Naive B cell (primary cell): ENCODE results near the gene B3GLCT. TPM values are rescaled to one million over a fixed set of nuclear protein-coding genes. Genes with fewer than 3 reads are reported as not detected.
A peak's percentile ranks its signal among the peaks of the same experiment; 100 is the strongest.
"Not testable (repeated sequence)": the region's sequence is repeated elsewhere in the genome, so short reads cannot be mapped to it uniquely, and the experiment has no call there.

Experiments
- ATAC-seq, 2 donors: fragments of 150-1000 bp; cut with Tn5 transposase; 2 replicates each; pipeline ENCODE4 v1.10.0; 2021; ENCODE audit warnings: low read depth in 2 of 2, mild to moderate bottlenecking in 2 of 2, moderate library complexity in 2 of 2
- DNase-seq: peaks from one replicate; pipeline ENCODE4 v3.0.0; 2022
- H3K27ac Mint-ChIP-seq, 6 donors: one replicate each; pipeline ENCODE4 v1.8.0; 2020 to 2022; ENCODE audit warnings: mild to moderate bottlenecking in 6 of 6, mixed read lengths in 6 of 6, moderate library complexity in 5 of 6, inconsistent platforms in 2 of 6
- H3K27me3 Mint-ChIP-seq, 3 donors: one replicate each; pipeline ENCODE4 v1.8.0; 2021 to 2022; ENCODE audit warnings: mixed read lengths in 3 of 3, mild to moderate bottlenecking in 1 of 3
- H3K36me3 Mint-ChIP-seq, 2 donors: one replicate each; pipeline ENCODE4 v1.8.0; 2020 to 2022; ENCODE audit warnings: mixed read lengths in 2 of 2, inconsistent platforms in 1 of 2, mild to moderate bottlenecking in 1 of 2
- H3K4me1 Mint-ChIP-seq, 3 donors: one replicate each; pipeline ENCODE4 v1.8.0; 2020 to 2022; ENCODE audit warnings: mixed read lengths in 3 of 3, inconsistent platforms in 1 of 3, mild to moderate bottlenecking in 1 of 3, moderate library complexity in 1 of 3
- H3K4me3 Mint-ChIP-seq, 8 donors: one replicate each; pipeline ENCODE4 v1.8.0; 2020 to 2022; ENCODE audit warnings: mild to moderate bottlenecking in 8 of 8, mixed read lengths in 8 of 8, moderate library complexity in 8 of 8, inconsistent platforms in 2 of 8
- H3K9me3 Mint-ChIP-seq, 7 donors: one replicate each; pipeline ENCODE4 v1.8.0; 2020 to 2022; ENCODE audit warnings: mixed read lengths in 7 of 7, mild to moderate bottlenecking in 5 of 7, inconsistent platforms in 2 of 7, moderate library complexity in 1 of 7
- polyA plus RNA-seq, 6 donors: library from polyadenylated mRNA; unstranded; fragments of 300-500 nt; fragmentation: Illumina TruSeq; gene quantifications; one replicate each; pipeline ENCODE4 v1.2.3, GENCODE V29; 2021; ENCODE audit warnings: low read depth in 6 of 6

Gene B3GLCT
- polyA plus RNA-seq, 6 donors from 2014 or later = 3.2 to 9.1 (median 6.0) TPM

DNA sequence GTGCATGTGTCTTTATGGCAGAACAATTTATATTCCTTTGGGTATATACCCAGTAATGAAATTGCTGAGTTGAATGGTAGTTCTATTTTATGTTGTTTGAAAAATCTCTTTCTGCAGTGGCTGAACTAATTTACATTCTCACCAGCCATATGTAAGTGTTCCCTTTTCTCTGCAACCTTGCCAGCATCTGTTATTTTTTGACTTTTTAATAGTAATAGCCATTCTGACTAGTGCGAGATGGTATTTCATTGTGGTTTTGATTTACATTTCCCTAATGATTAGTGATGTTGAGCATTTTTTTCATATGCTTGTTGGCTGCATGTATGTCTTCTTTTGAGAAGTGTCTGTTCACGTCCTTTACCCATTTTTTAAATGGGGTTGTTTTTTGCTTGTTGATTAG, 17.1 kb downstream of the B3GLCT start:
- not testable (repeated sequence) for H3K27ac Mint-ChIP-seq, H3K9me3 Mint-ChIP-seq, H3K27me3 Mint-ChIP-seq, DNase-seq, ATAC-seq, H3K4me3 Mint-ChIP-seq
- peaks cover 0 to 14% of the 10 kb centered on the region in 2 donors for H3K36me3 Mint-ChIP-seq
- H3K4me1 Mint-ChIP-seq = peaks cover 0 to 11% (median 8%) of the 10 kb centered on the region in 3 donors

GRCh38 chr13:31219909-31220598, 20.3 kb downstream of the B3GLCT start:
- peaks cover 0 to 5% (median 0%) of the 10 kb centered on the region in 7 donors for H3K9me3 Mint-ChIP-seq
- H3K4me1 Mint-ChIP-seq = peaks cover 5 to 15% (median 5%) of the 10 kb centered on the region in 3 donors
- no peak overlapping the region for H3K27ac Mint-ChIP-seq
- H3K36me3 Mint-ChIP-seq = peaks cover 0 to 14% of the 10 kb centered on the region in 2 donors
- no peaks in the 10 kb centered on the region for H3K27me3 Mint-ChIP-seq
- ATAC-seq (no peak), DNase-seq (no peak)
- H3K4me3 Mint-ChIP-seq = no peak overlapping the region

GRCh38 chr13:31221057-31221456, 21.3 kb downstream of the B3GLCT start:
- H3K9me3 Mint-ChIP-seq = peaks cover 0 to 5% (median 0%) of the 10 kb centered on the region in 7 donors
- ATAC-seq (no peak), DNase-seq (no peak)
- H3K27ac Mint-ChIP-seq = no peak overlapping the region
- H3K27me3 Mint-ChIP-seq = no peaks in the 10 kb centered on the region
- H3K36me3 Mint-ChIP-seq = peaks cover 5 to 12% of the 10 kb centered on the region in 2 donors
- H3K4me3 Mint-ChIP-seq = no peak overlapping the region
- peaks cover 5 to 22% (median 5%) of the 10 kb centered on the region in 3 donors for H3K4me1 Mint-ChIP-seq

GRCh38 chr13:31223215-31223614, 23.4 kb downstream of the B3GLCT start:
- Mint-ChIP-seq H3K36me3 (peaks cover 5 to 6% of the 10 kb centered on the region in 2 donors), H3K9me3 (no peaks in the 10 kb centered on the region), H3K27ac (no peak overlapping the region), H3K4me1 (peaks cover 5 to 22% (median 5%) of the 10 kb centered on the region in 3 donors), H3K4me3 (no peak overlapping the region), H3K27me3 (no peaks in the 10 kb centered on the region)
- ATAC-seq = no peak
- no peak for DNase-seq

GRCh38 chr13:31223640-31224039, 23.9 kb downstream of the B3GLCT start:
- no peaks in the 10 kb centered on the region for H3K9me3 Mint-ChIP-seq
- H3K4me3 Mint-ChIP-seq = no peak overlapping the region
- ATAC-seq = no peak

GRCh38 chr13:31224174-31224669, 24.4 kb downstream of the B3GLCT start:
- Mint-ChIP-seq H3K27ac (no peak overlapping the region), H3K36me3 (peaks cover 5 to 6% of the 10 kb centered on the region in 2 donors), H3K4me1 (peaks cover 5 to 22% (median 5%) of the 10 kb centered on the region in 3 donors), H3K9me3 (no peaks in the 10 kb centered on the region), H3K4me3 (no peak overlapping the region), H3K27me3 (no peaks in the 10 kb centered on the region)
- ATAC-seq (no peak), DNase-seq (no peak)

More at GRCh38 chr13:31223640-31224039, 23.9 kb downstream of the B3GLCT start:
- no peak for DNase-seq
- Mint-ChIP-seq H3K36me3 (peaks cover 5 to 6% of the 10 kb centered on the region in 2 donors), H3K27me3 (no peaks in the 10 kb centered on the region), H3K4me1 (peaks cover 5 to 22% (median 5%) of the 10 kb centered on the region in 3 donors), H3K27ac (no peak overlapping the region)

DNA sequence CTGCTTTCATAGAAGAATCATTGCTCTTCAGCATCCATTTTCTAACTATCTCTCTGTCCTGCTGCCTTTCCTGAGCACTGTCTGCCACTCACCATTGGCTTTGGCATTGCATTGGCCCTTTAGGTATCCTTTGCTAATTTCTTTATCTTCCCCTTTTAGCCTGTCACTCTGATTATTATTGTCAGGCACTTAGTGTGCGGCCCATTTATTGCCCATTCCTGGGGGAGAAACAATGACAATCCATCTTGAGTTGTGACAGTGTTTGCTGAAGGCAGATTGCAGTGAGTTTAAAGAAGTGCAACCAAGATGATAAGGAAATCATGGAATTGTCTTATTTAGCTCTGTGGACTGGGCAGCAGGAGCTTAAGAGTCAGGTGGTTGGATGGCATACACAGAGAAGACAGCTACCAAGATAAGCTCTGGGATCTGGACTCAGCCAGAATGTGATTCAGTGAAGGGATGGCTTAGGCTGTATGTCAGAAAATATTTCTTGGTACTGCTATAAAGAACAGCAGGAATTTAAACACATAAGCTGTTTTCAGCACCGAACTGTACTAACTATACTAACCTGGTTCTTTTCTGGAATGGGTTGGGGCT, 25.3 kb downstream of the B3GLCT start:
- DNase-seq (no peak), ATAC-seq (no peak)
- H3K27me3 Mint-ChIP-seq = no peaks in the 10 kb centered on the region
- peaks cover 5 to 6% of the 10 kb centered on the region in 2 donors for H3K36me3 Mint-ChIP-seq
- H3K27ac Mint-ChIP-seq = no peak overlapping the region
- H3K4me1 Mint-ChIP-seq = peaks cover 5 to 22% (median 5%) of the 10 kb centered on the region in 3 donors
- H3K4me3 Mint-ChIP-seq = no peak overlapping the region
- H3K9me3 Mint-ChIP-seq = no peaks in the 10 kb centered on the region

GRCh38 chr13:31225998-31226675, 26.4 kb downstream of the B3GLCT start:
- peaks cover 5 to 6% of the 10 kb centered on the region in 2 donors for H3K36me3 Mint-ChIP-seq
- ATAC-seq (no peak), DNase-seq (no peak)
- no peak overlapping the region for H3K4me3 Mint-ChIP-seq
- H3K27me3 Mint-ChIP-seq = no peaks in the 10 kb centered on the region
- no peak overlapping the region for H3K27ac Mint-ChIP-seq
- H3K4me1 Mint-ChIP-seq = peaks cover 5 to 22% (median 5%) of the 10 kb centered on the region in 3 donors
- H3K9me3 Mint-ChIP-seq = no peaks in the 10 kb centered on the region

DNA sequence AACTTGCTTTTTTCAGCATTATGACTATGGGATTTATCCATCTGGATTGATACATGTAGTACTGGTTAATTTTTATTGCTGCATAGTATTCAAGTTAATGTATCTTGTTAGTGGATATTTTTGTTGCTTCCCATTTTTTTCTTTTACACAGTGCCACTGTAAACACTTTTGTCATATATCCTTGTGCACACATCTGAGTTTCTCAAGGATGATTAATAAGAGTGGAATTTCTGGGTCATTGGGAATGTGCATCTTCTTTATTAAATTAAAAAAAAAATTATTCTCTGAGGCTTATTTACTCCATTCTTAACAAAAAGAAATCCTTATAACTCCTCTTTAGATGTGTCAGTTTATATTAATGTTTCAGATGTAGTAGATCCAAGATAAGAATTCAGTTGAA, 27.3 kb downstream of the B3GLCT start:
- no peak overlapping the region for H3K4me3 Mint-ChIP-seq
- H3K27me3 Mint-ChIP-seq = no peaks in the 10 kb centered on the region
- H3K4me1 Mint-ChIP-seq = peaks cover 5 to 22% (median 5%) of the 10 kb centered on the region in 3 donors
- ATAC-seq (no peak), DNase-seq (no peak)
- H3K27ac Mint-ChIP-seq = no peak overlapping the region
- H3K36me3 Mint-ChIP-seq = peaks cover 0 to 6% of the 10 kb centered on the region in 2 donors
- no peaks in the 10 kb centered on the region for H3K9me3 Mint-ChIP-seq

- Mint-ChIP-seq H3K4me1 (peaks cover 5 to 22% (median 5%) of the 10 kb centered on the region in 3 donors), H3K9me3 (no peaks in the 10 kb centered on the region), H3K36me3 (peaks cover 4 to 6% of the 10 kb centered on the region in 2 donors), H3K27me3 (no peaks in the 10 kb centered on the region), H3K4me3 (no peak overlapping the region), H3K27ac (peak overlapping the region in 1 of 6 donors; percentile 10)
- no peak for DNase-seq
- ATAC-seq = no peak
Observed at GRCh38 chr13:31227870-31228269, 28.1 kb downstream of the B3GLCT start.

- Mint-ChIP-seq H3K4me1 (no peaks in the 10 kb centered on the region), H3K27me3 (no peaks in the 10 kb centered on the region), H3K27ac (peak overlapping the region in 1 of 6 donors; percentile 23), H3K36me3 (peaks cover 0 to 7% of the 10 kb centered on the region in 2 donors), H3K9me3 (no peaks in the 10 kb centered on the region), H3K4me3 (no peak overlapping the region)
- ATAC-seq (no peak), DNase-seq (no peak)
Observed at GRCh38 chr13:31234729-31235128, 35.0 kb downstream of the B3GLCT start.

DNA sequence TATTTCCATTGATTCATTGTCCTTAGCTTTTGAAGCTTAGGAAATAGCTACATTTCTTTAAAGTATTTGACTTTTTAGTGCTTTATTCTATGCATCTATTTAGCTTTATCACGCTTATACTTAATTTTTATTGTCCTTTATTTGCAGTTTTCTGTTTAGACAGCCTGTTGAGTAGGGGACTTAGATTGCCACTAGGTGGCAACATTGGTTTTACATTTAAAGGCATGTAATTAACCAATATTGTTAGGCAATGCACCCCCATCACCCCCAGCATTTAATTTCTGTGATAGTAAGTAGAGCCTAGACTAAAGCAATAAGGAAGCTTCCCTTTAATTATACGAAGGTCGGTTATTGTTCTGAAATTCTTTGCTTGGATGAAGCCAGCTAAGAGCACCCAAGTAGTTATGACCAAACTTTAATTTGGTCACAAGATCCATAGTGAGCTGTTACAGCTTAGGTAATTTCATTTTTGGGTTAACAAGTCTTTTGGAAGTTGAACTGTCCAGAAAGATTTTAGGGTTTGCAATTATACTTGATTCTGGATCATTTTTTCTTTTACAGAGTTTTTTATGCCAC, 36.5 kb downstream of the B3GLCT start:
- Mint-ChIP-seq H3K36me3 (peaks cover 0 to 7% of the 10 kb centered on the region in 2 donors), H3K27me3 (no peaks in the 10 kb centered on the region), H3K4me3 (no peak overlapping the region), H3K27ac (no peak overlapping the region), H3K9me3 (no peaks in the 10 kb centered on the region), H3K4me1 (no peaks in the 10 kb centered on the region)
- DNase-seq (peak; percentile 3), ATAC-seq (peak in 1 of 2 donors; percentile 47)

DNA sequence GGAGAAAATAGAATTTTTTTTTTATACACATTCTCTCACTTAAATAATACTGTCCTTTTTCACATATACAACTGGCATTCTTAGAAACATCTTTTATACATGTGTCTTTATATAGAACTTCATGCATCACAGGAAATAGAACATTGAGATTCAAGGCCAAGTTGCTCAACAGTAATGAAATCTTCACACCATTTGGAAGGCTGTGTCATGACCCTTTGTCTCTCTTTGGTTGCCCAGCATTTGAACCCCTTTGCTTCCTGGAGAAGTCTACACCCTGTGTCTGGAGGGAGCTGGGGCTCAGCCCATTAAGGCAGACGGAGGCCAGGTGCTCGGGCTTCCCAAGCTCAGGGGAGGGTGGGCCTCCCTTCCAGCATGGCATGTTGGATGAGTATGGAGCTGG, 41.1 kb downstream of the B3GLCT start:
- DNase-seq (no peak), ATAC-seq (no peak)
- Mint-ChIP-seq H3K27ac (no peak overlapping the region), H3K27me3 (no peaks in the 10 kb centered on the region), H3K4me1 (no peaks in the 10 kb centered on the region), H3K36me3 (no peaks in the 10 kb centered on the region), H3K9me3 (no peaks in the 10 kb centered on the region), H3K4me3 (no peak overlapping the region)
